Renal cortex interstitium (tissue), 15 donors: ENCODE data around the gene SLC7A9. TPM values are rescaled to one million over a fixed set of nuclear protein-coding genes. Genes with fewer than 3 reads are reported as not detected.

ENCODE experiments used
- DNase-seq, 11 donors: peaks; one replicate each; pipeline ENCODE4 v3.0.0-alpha.2; 2013; ENCODE audit warnings: low read depth in 9 of 11, low spot score in 4 of 11; ENCODE audit errors: extremely low read depth in 1 of 11
- long read RNA-seq, 16 experiments: transcript quantifications; one replicate each; lab custom pipeline, GENCODE V29; 2026
- polyA plus RNA-seq, 3 donors: library from polyadenylated mRNA; unstranded; fragments of 120-200 nt; gene quantifications; one replicate each; pipeline ENCODE4 v1.2.1, GENCODE V29; 2013; ENCODE audit not compliant: insufficient read length in 3 of 3

SLC7A9 gene
- 10 to 100 TPM; 16.0 to 18.0 (median 17.0) TPM for polyA plus RNA-seq
- long read RNA-seq, donor 1, partial matches to known transcripts: 0 of 3 reads
- long read RNA-seq, donor 1, other reads (novel, unspliced or antisense): 0 of 3 reads
- long read RNA-seq, donor 2, partial matches to known transcripts: 0 of 2 reads
- long read RNA-seq, donor 2, other reads (novel, unspliced or antisense): 0 of 2 reads
- long read RNA-seq, donor 3, partial matches to known transcripts: 0 of 3 reads
- long read RNA-seq, donor 3, other reads (novel, unspliced or antisense): 0 of 3 reads
- long read RNA-seq, donor 4, partial matches to known transcripts: 0 of 3 reads
- long read RNA-seq, donor 4, other reads (novel, unspliced or antisense): 0 of 3 reads
- long read RNA-seq, donor 5, partial matches to known transcripts: 5 of 11 reads
- long read RNA-seq, donor 5, other reads (novel, unspliced or antisense): 0 of 11 reads
- long read RNA-seq, donor 6, partial matches to known transcripts: 0 of 1 reads
- long read RNA-seq, donor 6, other reads (novel, unspliced or antisense): 0 of 1 reads
- long read RNA-seq, donor 7, partial matches to known transcripts: 5 of 8 reads
- long read RNA-seq, donor 7, other reads (novel, unspliced or antisense): 0 of 8 reads
- long read RNA-seq, donor 8, partial matches to known transcripts: 7 of 12 reads
- long read RNA-seq, donor 8, other reads (novel, unspliced or antisense): 0 of 12 reads
- long read RNA-seq, donor 9: 0 reads
- long read RNA-seq, donor 10, partial matches to known transcripts: 0 of 2 reads
- long read RNA-seq, donor 10, other reads (novel, unspliced or antisense): 0 of 2 reads
- long read RNA-seq, donor 11, partial matches to known transcripts: 0 of 1 reads
- long read RNA-seq, donor 11, other reads (novel, unspliced or antisense): 0 of 1 reads
- long read RNA-seq, donor 12: 0 reads
- long read RNA-seq, donor 13, partial matches to known transcripts: 0 of 3 reads
- long read RNA-seq, donor 13, other reads (novel, unspliced or antisense): 0 of 3 reads
- long read RNA-seq, donor 14, partial matches to known transcripts: 0 of 1 reads
- long read RNA-seq, donor 14, other reads (novel, unspliced or antisense): 0 of 1 reads
- long read RNA-seq, donor 15, partial matches to known transcripts: 0 of 1 reads
- long read RNA-seq, donor 15, other reads (novel, unspliced or antisense): 0 of 1 reads
- long read RNA-seq, donor 16, partial matches to known transcripts: 0 of 3 reads
- long read RNA-seq, donor 16, other reads (novel, unspliced or antisense): 0 of 3 reads

DNA sequence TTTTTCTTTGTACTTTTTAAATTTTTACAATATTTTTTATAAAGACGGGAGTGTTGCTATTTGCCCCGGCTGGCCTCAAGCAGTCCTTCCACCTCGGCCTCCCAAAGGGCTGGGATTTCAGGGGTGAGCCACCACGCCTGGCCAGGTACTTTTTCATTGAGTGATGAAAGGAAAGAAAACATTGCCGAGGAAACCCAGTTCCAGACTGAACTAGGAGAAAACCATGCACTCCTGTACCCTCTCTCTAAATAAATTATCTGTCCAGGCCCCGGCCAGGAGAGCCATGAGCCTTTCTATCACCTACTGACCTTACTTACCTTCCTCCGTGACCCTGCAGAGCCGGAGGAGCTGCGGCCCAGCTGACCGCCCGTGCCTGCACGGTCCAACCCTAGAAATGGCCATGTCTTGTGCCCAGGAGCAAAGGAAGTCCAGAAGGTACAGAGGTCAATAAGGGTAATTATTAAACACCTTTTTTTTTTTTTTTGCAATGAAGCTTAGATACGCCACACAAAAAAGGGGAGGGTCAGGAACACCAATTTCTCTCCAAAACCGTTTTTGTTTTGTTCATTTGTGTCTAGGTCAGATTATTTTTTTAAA, at the start of gene SLC7A9:
TSS of gene SLC7A9 (minus strand) at position 399 of the 597 bp plus-strand sequence. CDS start 1,233 bp downstream, outside the sequence.
- DNase-seq: no peak

DNA sequence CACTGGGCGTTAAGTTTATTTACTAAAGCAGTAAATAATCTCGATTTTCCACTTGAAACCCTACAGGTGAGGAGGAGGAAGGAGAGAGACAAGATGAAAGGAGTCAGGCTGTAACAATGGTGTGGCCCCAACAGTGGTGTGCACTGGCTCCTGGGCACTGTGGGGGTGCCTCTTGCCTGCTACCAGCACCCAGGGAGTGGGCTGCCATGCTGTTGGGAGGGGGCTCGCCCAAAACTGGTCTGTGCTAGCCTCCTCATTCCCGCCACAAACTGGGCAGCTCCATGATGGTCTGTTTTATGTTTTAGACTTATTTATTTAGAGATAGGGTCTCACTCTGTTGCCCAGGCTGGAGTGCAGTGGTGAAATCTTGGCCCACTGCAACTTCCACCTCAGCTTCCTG, 49.8 kb upstream of the SLC7A9 start:
- no peak for DNase-seq

DNA sequence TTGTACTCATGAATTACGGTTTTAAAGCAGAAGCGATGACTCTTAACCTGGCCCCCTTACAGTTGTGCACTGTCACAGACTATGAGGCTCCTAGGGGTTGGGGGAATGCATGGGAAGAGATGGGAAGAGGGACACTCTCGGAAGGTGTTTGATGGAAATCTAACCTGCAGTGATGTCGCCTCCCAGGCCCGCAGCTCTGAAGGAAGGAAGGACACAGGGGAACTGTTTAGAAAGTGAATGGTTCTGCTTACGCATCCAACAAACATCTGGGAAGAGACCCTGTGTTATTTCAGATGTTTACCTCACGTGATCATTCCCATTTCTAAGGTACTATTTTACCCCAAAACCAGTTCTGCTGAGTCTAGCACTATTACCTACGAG, 48.0 kb upstream of the SLC7A9 start:
- DNase-seq: no peak

DNA sequence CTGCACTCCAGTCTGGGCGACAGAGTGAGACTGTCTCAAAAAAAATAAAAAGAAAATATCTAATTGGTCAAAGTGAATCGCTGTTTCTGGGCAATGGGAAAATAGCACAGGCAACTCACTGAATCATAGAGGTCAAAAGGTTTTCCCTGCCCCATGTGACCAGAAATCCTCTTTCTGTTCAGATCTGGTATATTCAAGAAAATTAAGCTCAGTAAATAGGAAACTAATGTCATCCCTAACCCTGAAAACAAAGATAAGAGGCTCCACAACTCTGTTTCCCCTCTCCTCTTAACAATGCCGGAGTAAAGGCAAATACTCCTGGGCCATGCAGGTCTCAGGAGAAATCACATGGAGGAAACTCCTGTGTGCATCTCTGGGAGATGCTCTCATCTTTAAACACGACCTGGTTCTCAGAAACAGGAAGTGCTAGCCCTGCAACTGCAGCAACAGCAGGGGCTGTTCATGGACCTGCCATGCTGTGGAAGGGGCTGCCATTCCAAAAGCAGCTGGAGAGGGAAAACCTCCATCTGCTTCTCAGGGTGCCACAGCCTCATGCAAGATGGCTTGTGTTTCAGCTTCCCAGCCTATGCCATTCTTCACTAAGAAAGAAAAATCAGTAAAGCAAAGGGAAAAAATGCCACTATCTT, 47.5 kb upstream of the SLC7A9 start:
- DNase-seq: no peak

DNA sequence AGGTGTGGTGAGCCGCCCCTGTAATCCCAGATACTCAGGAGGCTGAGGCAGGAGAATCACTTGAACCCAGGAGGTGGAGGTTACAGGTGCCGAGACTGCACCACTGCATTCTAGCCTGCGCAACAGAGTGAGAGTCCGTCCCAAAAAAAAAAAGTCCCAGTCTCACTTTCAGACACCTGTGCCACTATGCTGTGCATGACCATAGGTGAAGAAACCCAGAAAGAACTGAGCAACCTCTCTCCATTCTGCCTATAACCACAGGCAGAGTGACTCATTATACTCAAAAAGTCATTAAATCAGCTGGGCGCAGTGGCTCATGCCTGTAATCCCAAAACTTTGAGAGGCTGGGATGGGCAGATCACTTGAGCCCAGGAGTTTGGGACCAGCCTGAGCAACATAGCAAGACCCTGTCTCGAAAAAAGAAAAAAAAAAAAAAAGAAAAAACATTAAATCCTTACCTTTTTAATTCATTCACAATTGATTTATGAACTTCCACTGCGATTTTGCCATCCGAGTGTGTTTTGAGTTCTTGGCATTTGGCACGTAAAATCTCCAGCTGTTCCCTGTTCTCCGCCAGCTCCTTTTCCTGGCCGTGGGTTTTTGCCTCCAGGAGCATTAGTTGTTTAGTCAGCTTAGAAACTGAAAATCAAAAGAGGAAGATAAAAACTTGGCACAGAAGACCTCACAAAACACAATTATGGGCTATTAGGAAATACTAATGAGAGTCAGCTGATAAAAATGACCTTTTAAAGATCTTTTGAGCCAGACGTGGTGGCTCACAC, 45.5 kb upstream of the SLC7A9 start:
- DNase-seq: no peak

DNA sequence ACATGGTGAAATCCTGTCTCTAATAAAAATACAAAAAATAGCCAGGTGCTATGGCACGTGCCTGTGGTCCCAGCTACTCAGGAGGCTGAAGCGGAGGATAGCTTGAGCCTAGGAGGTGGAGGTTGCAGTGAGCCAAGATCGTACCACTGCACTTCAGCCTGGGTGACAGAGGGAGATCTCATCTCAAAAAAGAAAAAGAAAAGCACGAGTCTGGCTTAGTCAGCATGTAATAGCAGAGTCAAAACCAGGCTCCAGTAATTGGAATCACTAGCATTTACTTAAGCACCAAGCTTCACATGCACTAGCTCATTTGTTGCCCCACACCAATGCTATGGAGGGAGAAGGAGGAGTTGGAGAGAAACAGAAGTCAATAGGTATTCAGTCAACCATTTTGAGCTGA, 41.9 kb upstream of the SLC7A9 start:
- no peak for DNase-seq

DNA sequence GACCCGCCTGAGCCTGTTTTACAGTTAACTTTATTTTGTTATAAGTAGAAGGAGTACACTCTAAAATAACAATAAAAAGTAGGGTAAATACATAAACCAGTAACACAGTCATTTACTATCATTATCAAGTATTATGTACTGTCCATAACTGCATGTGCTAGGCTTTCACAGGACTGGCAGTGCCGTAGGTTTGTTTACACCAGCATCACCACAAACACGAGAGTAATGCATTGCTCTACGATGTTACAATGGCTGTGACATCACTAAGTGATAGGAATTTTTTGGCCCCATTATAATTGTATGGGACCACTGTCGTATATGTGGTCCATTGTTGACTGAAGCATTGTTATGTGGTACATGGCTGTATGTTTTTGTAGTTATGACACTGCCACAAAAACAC, 41.3 kb upstream of the SLC7A9 start:
- DNase-seq: no peak

DNA sequence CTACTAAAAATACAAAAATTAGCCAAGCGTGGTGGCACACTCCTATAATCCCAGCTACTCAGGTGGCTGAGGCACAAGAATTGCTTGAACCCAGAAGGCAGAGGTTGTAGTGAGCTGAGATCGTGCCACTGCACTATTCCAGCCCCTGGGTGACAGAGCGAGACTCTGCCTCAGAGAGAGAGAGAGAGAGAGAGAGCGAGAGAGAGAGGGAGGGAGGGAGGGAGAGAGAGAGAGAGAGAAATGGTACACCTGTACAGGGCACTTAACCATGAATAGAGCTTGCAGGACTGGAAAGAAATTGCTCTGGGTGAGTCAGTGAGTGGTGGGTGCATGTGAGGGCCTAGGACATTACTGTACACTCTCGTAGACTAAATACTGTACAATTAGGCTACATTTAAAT, 40.5 kb upstream of the SLC7A9 start:
- no peak for DNase-seq

DNA sequence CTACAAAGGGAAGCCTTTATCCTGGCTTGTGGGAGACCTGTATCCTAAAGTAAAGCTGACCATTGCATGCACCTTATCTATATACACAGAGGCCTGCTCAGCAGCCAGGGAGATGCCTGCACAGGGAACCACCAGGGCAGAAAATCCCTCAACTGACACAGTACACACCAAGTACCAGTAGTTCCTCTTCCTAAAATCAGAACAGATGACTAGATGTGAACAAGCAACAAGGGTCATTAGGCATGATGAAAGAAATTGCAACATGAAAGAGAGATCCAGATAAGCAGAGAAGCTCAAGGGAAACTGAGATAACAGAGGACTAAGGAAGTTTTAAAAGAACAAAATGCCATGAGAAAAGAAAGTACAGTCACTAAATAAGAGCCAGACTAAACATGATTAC, 39.7 kb upstream of the SLC7A9 start:
- no peak for DNase-seq

DNA sequence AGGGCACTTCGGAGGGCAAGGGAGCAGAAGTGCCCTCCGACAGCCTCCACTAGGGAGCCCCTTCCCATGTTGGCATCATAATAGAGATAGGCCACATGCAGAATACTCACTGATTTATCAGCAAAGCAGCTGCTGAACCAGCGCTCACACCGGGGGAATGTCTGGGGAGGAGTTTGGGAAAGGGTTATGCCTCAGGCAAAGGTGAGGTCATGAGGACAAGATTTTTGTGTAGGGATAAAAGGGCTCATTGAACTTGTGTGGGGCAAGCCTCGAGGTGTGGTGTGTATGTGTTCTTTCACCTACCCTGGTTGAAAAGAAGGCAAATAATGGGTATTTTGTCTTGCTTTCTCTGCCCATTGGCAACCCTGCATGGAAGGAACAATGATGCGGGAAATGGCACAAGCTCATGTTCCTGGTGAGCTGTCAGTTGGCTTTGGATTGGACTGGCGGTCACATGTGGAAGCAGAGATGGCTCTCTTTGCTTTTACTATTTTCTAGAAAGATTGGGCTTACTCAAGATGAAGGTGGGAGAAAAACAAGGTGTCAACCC, 39.1 kb upstream of the SLC7A9 start:
- DNase-seq: no peak

DNA sequence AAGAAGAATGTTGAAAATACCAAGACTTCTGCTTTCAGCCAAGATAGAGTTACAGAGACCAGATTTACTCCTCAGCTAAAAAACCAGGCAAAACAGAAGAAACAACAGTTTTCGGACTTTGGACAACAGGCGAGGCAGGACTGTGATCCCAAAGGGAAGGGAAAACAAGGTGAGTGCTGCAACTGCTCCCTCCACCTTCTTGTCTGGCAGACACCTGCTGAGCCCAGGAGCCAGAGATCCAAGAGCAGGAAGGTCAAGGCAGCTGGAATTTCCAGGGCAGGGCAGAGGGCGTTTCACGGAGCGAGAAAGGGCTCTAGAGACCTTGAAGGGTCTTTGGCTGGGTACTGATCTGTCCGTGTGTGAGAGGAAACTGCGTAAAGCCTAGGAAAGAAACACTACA, 32.9 kb upstream of the SLC7A9 start:
- no peak for DNase-seq

DNA sequence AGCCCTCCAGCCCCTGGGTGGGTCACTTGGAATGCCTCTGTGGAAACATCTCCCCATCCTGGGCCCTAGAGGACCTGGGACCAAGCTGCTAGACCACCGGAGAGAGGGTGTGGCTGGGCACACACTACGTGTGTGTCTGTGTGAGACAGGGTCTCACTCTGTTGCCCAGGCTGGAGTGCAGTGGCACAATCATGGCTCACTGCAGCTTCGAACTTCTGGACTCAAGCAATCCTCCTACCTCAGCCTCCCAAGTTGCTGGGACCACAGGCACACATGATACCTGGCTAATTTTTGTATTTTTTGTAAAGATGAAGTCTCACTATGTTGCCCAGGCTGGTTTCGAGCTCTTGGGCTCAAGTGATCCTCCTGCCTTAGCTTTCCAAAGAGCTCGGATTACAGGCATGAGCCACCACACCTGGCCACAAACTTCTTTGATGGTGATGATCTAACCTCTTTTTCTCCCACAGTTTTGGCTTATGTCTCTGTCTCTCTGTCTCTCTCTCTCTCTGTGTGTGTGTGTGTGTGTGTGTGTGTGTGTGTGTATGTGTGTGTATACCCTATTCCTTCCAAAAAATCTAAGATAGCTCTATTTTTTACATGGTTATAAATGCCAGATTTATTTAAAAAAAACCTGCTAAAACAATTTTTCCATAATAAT, 32.1 kb upstream of the SLC7A9 start:
- no peak for DNase-seq

DNA sequence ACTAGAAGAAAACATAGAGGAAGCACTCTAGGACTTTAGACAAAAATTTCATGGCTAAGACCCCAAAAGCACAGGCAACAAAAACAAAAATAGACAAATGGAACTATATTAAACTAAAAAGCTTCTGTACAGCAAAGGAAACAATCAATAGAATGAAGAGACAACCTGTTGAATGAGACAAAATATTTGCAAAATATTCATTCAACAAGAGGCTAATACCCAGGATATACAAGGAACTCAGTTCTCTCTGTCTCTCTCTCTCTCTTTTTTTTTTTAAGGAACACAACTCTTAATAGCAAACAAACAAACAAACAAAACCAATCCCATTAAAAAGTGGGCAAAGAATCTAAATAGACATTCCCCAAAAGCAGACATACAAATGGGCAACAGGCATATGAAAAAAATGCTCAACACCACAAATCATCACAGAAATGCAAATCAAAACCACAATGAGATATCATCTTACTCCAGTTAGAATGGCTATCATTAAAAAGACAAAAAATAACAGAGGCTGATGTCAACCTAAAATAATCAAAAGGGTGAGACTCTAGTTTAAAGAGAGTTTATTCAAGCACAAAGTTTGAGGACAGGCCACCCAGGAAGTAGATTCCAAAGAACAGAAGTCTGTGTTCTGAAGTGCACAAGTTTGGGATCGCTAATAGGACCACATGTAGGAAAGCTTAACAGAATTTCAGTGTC, 27.1 kb upstream of the SLC7A9 start:
- no peak for DNase-seq

DNA sequence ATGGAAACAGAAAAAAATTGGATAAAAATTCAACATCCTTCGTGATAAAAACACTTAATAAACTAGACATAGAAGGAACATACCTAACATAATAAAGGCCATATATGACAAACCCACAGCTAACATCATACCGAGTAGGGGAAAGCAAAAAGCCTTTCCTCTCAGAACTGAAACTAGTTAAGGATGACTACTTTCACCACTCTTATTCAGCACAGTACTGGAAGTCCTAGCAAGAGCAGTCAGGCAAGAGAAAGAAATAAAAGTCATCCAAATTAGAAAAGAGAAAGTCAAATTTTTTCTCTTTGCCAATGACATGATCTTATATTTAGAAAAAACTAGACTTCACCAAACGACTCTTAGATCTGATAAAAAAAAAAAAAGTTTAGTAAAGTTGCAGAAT, 25.8 kb upstream of the SLC7A9 start:
- DNase-seq: no peak

DNA sequence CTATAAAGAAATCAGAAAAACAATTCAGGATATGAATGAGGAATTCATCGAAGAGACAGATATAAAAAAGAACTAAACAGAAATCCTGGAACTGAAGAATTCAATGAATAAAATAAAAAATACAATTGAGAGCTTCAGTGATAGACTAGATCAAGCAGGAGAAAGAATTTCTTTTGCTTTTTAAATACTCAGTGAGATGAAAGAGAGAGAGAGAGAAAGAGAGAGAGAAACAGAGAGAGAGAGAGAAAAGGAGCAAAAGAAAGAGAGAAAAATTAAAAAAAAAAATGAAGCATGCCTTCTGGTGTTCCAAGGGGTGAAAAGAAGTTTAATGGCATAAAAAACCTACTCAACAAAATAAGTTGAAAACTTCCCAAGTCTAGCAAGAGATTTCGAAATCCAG, 22.0 kb upstream of the SLC7A9 start:
- no peak for DNase-seq

DNA sequence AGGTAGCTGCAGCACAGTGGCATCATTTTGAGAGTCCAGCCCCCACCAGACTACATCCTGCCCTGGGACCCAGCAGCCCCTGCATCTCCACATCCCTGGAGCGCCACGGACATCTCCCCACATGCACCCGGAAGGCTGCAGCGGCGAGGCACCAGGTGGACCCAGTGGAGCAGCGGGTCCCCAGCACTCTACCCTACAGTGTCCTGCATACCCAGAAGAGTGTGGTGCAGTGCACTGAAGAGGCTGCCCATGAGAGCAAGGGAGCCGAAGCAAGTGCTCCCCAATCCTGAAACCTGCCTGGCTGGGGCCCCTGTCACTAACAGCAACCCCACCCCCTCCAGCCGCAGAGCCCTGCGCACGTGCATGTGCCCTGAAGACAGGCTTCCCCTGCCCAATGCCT, 21.3 kb upstream of the SLC7A9 start:
- no peak for DNase-seq

DNA sequence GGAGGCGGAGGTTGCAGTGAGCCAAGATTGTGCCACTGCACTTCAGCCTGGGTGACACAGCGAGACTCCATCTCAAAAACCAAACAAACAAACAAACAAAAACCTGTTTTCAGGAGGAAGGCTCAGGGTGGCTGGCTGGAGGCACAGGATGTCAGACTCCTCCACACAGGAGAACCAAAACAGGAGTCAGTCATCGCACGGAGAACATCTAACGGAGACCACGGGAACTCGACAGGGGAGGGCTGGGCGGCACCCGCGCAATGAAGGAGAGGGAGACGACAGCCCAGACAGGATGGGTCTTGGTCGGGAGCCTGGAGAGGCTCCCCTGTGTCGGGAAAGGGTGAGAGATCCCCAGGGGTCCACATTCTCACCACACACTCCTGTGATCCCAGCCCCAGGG, 20.8 kb upstream of the SLC7A9 start:
- no peak for DNase-seq
